ENCODE measurements around the gene SUN1.

Gene SUN1

GRCh38 chr7:865921-866320 is 33.6 kb downstream of the SUN1 start (continued):
- TF ChIP-seq ZNF391 (tag by site-specific recombination; IDR thresholded peaks at IDR 0.05; ENCODE audit: borderline replicate concordance, low read depth): no peak
- TF ChIP-seq KLF1 (tag by site-specific recombination; IDR thresholded peaks at IDR 0.05): no peak
- TF ChIP-seq KLF8 (tag by site-specific recombination; IDR thresholded peaks at IDR 0.05): no peak
- no peak for TF ChIP-seq ZNF16 (tag by site-specific recombination; IDR thresholded peaks at IDR 0.05; ENCODE audit: low read depth)
- no peak for TF ChIP-seq ZNF174 (tag by site-specific recombination; IDR thresholded peaks at IDR 0.05)
- no peak for TF ChIP-seq INSM2 (tag by site-specific recombination; IDR thresholded peaks at IDR 0.05)
- TF ChIP-seq ZBTB49 (tag by site-specific recombination; IDR thresholded peaks at IDR 0.05; ENCODE audit: low read depth): no peak

GRCh38 chr7:867001-867405 is 34.7 kb downstream of the SUN1 start:
- Histone ChIP-seq H3K36me3 (ENCODE audit: control insufficient read depth in 2 of 2, insufficient read depth in 1 of 2, low read length in 2 of 2) (peaks cover 17 to 60% of the 10 kb centered on the region in 2 experiments; a peak in 2 of 3 replicates), H3K27ac (ENCODE audit: extremely low read depth, low read depth, low read length) (no peak overlapping the region), H3K4me1 (ENCODE audit: control insufficient read depth, insufficient read depth, low read length) (no peaks in the 10 kb centered on the region), H3K4me3 (ENCODE audit: low read depth, low read length) (no peak overlapping the region), H3K9me3 (ENCODE audit: control insufficient read depth, insufficient read depth, low read depth, low read length) (no peaks in the 10 kb centered on the region)
- ChIA-PET POLR2A (interaction anchor here (0.6 kb wide), 1 partner anchor 343 kb away, joined by 3 read pairs; no protein-coding TSS in a partner anchor), CTCF (no interaction called here)
- no peak for TF ChIP-seq ZNF530 (tag by site-specific recombination; IDR thresholded peaks at IDR 0.05; ENCODE audit: low read depth)
- no peak for TF ChIP-seq ZNF692 (tag by site-specific recombination; IDR thresholded peaks at IDR 0.05)
- no peak for TF ChIP-seq ZBTB7A (tag by site-specific recombination; IDR thresholded peaks at IDR 0.05; ENCODE audit: low read depth)
- no peak for TF ChIP-seq ZNF133 (tag by site-specific recombination; IDR thresholded peaks at IDR 0.05)
- no peak for TF ChIP-seq SCRT1 (tag by site-specific recombination; IDR thresholded peaks at IDR 0.05; ENCODE audit: borderline replicate concordance)
- TF ChIP-seq ELK4 (IDR thresholded peaks at IDR 0.05; ENCODE audit: borderline replicate concordance, low read depth, low read length): no peak
- TF ChIP-seq ZNF777 (tag by site-specific recombination; IDR thresholded peaks at IDR 0.05; ENCODE audit: borderline replicate concordance): no peak
- TF ChIP-seq BCL11B (tag by site-specific recombination; IDR thresholded peaks at IDR 0.05; ENCODE audit: low read depth): no peak
- TF ChIP-seq PBX3 (CRISPR knock-in tag; IDR thresholded peaks at IDR 0.05): no peak
- TF ChIP-seq ZSCAN16 (tag by site-specific recombination; IDR thresholded peaks at IDR 0.05): no peak
- TF ChIP-seq ZNF391 (tag by site-specific recombination; IDR thresholded peaks at IDR 0.05; ENCODE audit: borderline replicate concordance, low read depth): no peak
- no peak for TF ChIP-seq ZFP3 (tag by site-specific recombination; IDR thresholded peaks at IDR 0.05; ENCODE audit: low read depth)
- TF ChIP-seq ZNF654 (tag by site-specific recombination; IDR thresholded peaks at IDR 0.05; ENCODE audit: low read depth): no peak
- TF ChIP-seq ZSCAN23 (tag by site-specific recombination; IDR thresholded peaks at IDR 0.05): no peak
- TF ChIP-seq ZSCAN18 (tag by site-specific recombination; IDR thresholded peaks at IDR 0.05): no peak
- TF ChIP-seq GLIS2 (tag by site-specific recombination; IDR thresholded peaks at IDR 0.05): no peak
- no peak for TF ChIP-seq ZNF548 (tag by site-specific recombination; IDR thresholded peaks at IDR 0.05)
- TF ChIP-seq MYNN (tag by site-specific recombination; IDR thresholded peaks at IDR 0.05; ENCODE audit: borderline replicate concordance): no peak
- no peak for TF ChIP-seq ZBTB26 (tag by site-specific recombination; optimal IDR thresholded peaks at IDR 0.05)

Data from HEK293 (cell line).